GM10248 (cell line): ENCODE data around the gene PLIN1.

Experiments used
- CTCF ChIA-PET: fragments of 300-600 bp; sonication (Branson Sonifier 250); formaldehyde crosslinking; extraction: SDS; loops from one replicate; lab custom pipeline; 2021; ENCODE audit warnings: antibody characterized with exemption; lab: Yijun Ruan, JAX
- POLR2A ChIA-PET: fragments of 350-650 bp; sonication (Branson Sonifier 250); formaldehyde crosslinking; extraction: SDS; loops from one replicate; lab custom pipeline; 2020; ENCODE audit warnings: antibody characterized with exemption; lab: Yijun Ruan, JAX
- DNase-seq: peaks from one replicate; pipeline ENCODE4 v3.0.0; 2012; ENCODE audit errors: extremely low spot score
- CTCF ChIP-seq: IDR thresholded peaks from 2 replicates; pipeline ENCODE4 v1.5.1; 2012; ENCODE audit warnings: mild to moderate bottlenecking, low read depth; ENCODE audit errors: extremely low read depth, missing control alignments, control extremely low read depth

PLIN1 gene

GRCh38 chr15:89686522-89686921 lies 7.4 kb upstream of the PLIN1 start:
- ChIA-PET CTCF (no interaction called here), POLR2A (no interaction called here)
- TF ChIP-seq CTCF, result no peak
- no peak for DNase-seq

- no peak for TF ChIP-seq CTCF
- ChIA-PET POLR2A (no interaction called here), CTCF (interaction anchor here (0.9 kb wide), 1 partner anchor 40 kb away, joined by 3 read pairs; no protein-coding TSS in a partner anchor)
- no peak for DNase-seq
Measured at GRCh38 chr15:89685995-89686394, 6.8 kb upstream of the PLIN1 start.

- CTCF ChIA-PET, result interaction anchor here (1.0 to 1.1 kb wide), 2 partner anchors 27 to 35 kb away, joined by 3 read pairs; no protein-coding TSS in a partner anchor
Measured at GRCh38 chr15:89681146-89681545, 2.0 kb upstream of the PLIN1 start.

GRCh38 chr15:89680282-89680873 lies 1.2 kb upstream of the PLIN1 start:
- POLR2A ChIA-PET, result no interaction called here
- CTCF ChIA-PET, result no interaction called here
- DNase-seq, result no peak

More at GRCh38 chr15:89681146-89681545, 2.0 kb upstream of the PLIN1 start:
- no peak for DNase-seq
- POLR2A ChIA-PET, result no interaction called here
- no peak for TF ChIP-seq CTCF

GRCh38 chr15:89677381-89677780 lies 1.8 kb downstream of the PLIN1 start:
- CTCF ChIA-PET, result no interaction called here

More at GRCh38 chr15:89680282-89680873, 1.2 kb upstream of the PLIN1 start:
- TF ChIP-seq CTCF, result no peak

GRCh38 chr15:89675606-89676005 lies 3.6 kb downstream of the PLIN1 start:
- no peak for TF ChIP-seq CTCF
- ChIA-PET POLR2A (no interaction called here), CTCF (no interaction called here)
- no peak for DNase-seq

More at GRCh38 chr15:89677381-89677780, 1.8 kb downstream of the PLIN1 start:
- no peak for DNase-seq
- no peak for TF ChIP-seq CTCF
- POLR2A ChIA-PET, result no interaction called here
